GM08714 (cell line): Measurements from ENCODE around the gene ZNF292.
"Not testable (repeated sequence)": the region's sequence is repeated elsewhere in the genome, so short reads cannot be mapped to it uniquely, and the experiment has no call there.

Experiments used
- H3K4me3 ChIP-seq: fragments of 200-500 bp; sonication (Bioruptor generic); 2 replicates; pipeline ENCODE4 v1.5.1; 2014; ENCODE audit warnings: mild to moderate bottlenecking, low read length, inconsistent platforms
- ZNF274 ChIP-seq: IDR thresholded peaks from 2 replicates; pipeline ENCODE4 v1.6.1; 2012; ENCODE audit warnings: mild to moderate bottlenecking, low read depth, low read length

The ZNF292 gene

GRCh38 chr6:87181903-87182302 is 26.5 kb downstream of the ZNF292 start:
- TF ChIP-seq ZNF274 = no peak
- H3K4me3 ChIP-seq = no peak overlapping the region

GRCh38 chr6:87182321-87182720 is 27.0 kb downstream of the ZNF292 start:
- no peak overlapping the region for H3K4me3 ChIP-seq
- TF ChIP-seq ZNF274 = no peak

- no peak overlapping the region for H3K4me3 ChIP-seq
- no peak for TF ChIP-seq ZNF274
Observed at GRCh38 chr6:87182940-87183339, 27.6 kb downstream of the ZNF292 start.

- no peak for TF ChIP-seq ZNF274
- no peak overlapping the region for H3K4me3 ChIP-seq
Observed at GRCh38 chr6:87183687-87184086, 28.3 kb downstream of the ZNF292 start.

GRCh38 chr6:87184762-87185250 is 29.4 kb downstream of the ZNF292 start:
- no peak for TF ChIP-seq ZNF274
- H3K4me3 ChIP-seq = no peak overlapping the region

GRCh38 chr6:87196275-87196842 is 41.0 kb downstream of the ZNF292 start:
- TF ChIP-seq ZNF274 = no peak
- no peak overlapping the region for H3K4me3 ChIP-seq

- peak overlapping the region; percentile 39; the same call in 1 of the 2 replicates for H3K4me3 ChIP-seq
- no peak for TF ChIP-seq ZNF274
Observed at GRCh38 chr6:87197547-87197946, 42.2 kb downstream of the ZNF292 start.

- H3K4me3 ChIP-seq = not testable (repeated sequence)
Observed at GRCh38 chr6:87198022-87198810, 42.9 kb downstream of the ZNF292 start.

- no peak overlapping the region for H3K4me3 ChIP-seq
- TF ChIP-seq ZNF274 = no peak
Observed at GRCh38 chr6:87199787-87200186, 44.4 kb downstream of the ZNF292 start.

GRCh38 chr6:87200469-87201175 is 45.3 kb downstream of the ZNF292 start:
- H3K4me3 ChIP-seq = no peak overlapping the region
- no peak for TF ChIP-seq ZNF274

- H3K4me3 ChIP-seq = no peak overlapping the region
- no peak for TF ChIP-seq ZNF274
Observed at GRCh38 chr6:87203448-87204023, 48.2 kb downstream of the ZNF292 start.

- no peak overlapping the region for H3K4me3 ChIP-seq
- TF ChIP-seq ZNF274 = no peak
Observed at GRCh38 chr6:87209812-87210211, 54.4 kb downstream of the ZNF292 start.

- H3K4me3 ChIP-seq = no peak overlapping the region
Observed at GRCh38 chr6:87210979-87211378, 55.6 kb downstream of the ZNF292 start.

GRCh38 chr6:87212596-87212995 is 57.2 kb downstream of the ZNF292 start:
- H3K4me3 ChIP-seq = no peak overlapping the region
- TF ChIP-seq ZNF274 = no peak

More at GRCh38 chr6:87210979-87211378, 55.6 kb downstream of the ZNF292 start:
- TF ChIP-seq ZNF274 = no peak

GRCh38 chr6:87213364-87213763 is 58.0 kb downstream of the ZNF292 start:
- no peak overlapping the region for H3K4me3 ChIP-seq
- no peak for TF ChIP-seq ZNF274
